ENCODE data around the gene SERPINF2. TPM values are rescaled to one million over a fixed set of nuclear protein-coding genes. Genes with fewer than 3 reads are reported as not detected.
A peak's percentile ranks its signal among the peaks of the same experiment; 100 is the strongest.

SERPINF2 gene
- total RNA-seq, 4 donors from 2014 or later, result 0.85 to 6.4 (median 4.3) TPM

GRCh38 chr17:1744551-1745512, 2.2 kb downstream of the SERPINF2 start:
- Histone ChIP-seq H3K9me3 (no peaks in the 10 kb centered on the region), H3K27me3 (no peaks in the 10 kb centered on the region), H3K27ac (peak overlapping the region; percentile 31 to 55 (median 44)), H3K4me3 (no peak overlapping the region), H3K4me1 (peaks cover 0 to 4% of the 10 kb centered on the region in 2 donors), H3K36me3 (no peaks in the 10 kb centered on the region)
- DNase-seq (peak in 1 of 2 donors; percentile 30), ATAC-seq (peak; percentile 42 to 48)
- intact Hi-C loops (cut with DNase I; ENCODE audit: low total_unique reads), result no loop called here
- in situ Hi-C loops (cut with MboI; ENCODE audit: low sequenced_read_pairs in 4 of 4), result no loop called here
- TF ChIP-seq CTCF (IDR thresholded peaks at IDR 0.05 in 4 of 5, conservative IDR thresholded peaks at IDR 0.05 in 1 of 5), result no peak
- peak in 1 of 2 donors; percentile 15 for TF ChIP-seq POLR2A (IDR thresholded peaks at IDR 0.05)

- DNase-seq (peak in 1 of 2 donors; percentile 11), ATAC-seq (no peak)
- Histone ChIP-seq H3K9me3 (no peaks in the 10 kb centered on the region), H3K36me3 (no peaks in the 10 kb centered on the region), H3K4me1 (peaks cover 0 to 4% of the 10 kb centered on the region in 2 donors), H3K27me3 (no peaks in the 10 kb centered on the region), H3K4me3 (no peak overlapping the region), H3K27ac (no peak overlapping the region)
- in situ Hi-C loops (cut with MboI; ENCODE audit: low sequenced_read_pairs in 4 of 4) (no loop called here), intact Hi-C loops (cut with DNase I; ENCODE audit: low total_unique reads) (no loop called here)
- TF ChIP-seq POLR2A (IDR thresholded peaks at IDR 0.05), result no peak
- no peak for TF ChIP-seq CTCF (IDR thresholded peaks at IDR 0.05 in 4 of 5, conservative IDR thresholded peaks at IDR 0.05 in 1 of 5)
Observed at GRCh38 chr17:1745513-1746020, 2.9 kb downstream of the SERPINF2 start.

- Histone ChIP-seq H3K36me3 (no peaks in the 10 kb centered on the region), H3K27ac (peak overlapping the region; percentile 54 to 73 (median 61)), H3K4me3 (no peak overlapping the region), H3K9me3 (no peaks in the 10 kb centered on the region), H3K27me3 (no peaks in the 10 kb centered on the region), H3K4me1 (peaks cover 0 to 4% of the 10 kb centered on the region in 2 donors)
- intact Hi-C loops (cut with DNase I; ENCODE audit: low total_unique reads) (no loop called here), in situ Hi-C loops (cut with MboI; ENCODE audit: low sequenced_read_pairs in 4 of 4) (no loop called here)
- peak in 1 of 2 donors; percentile 56 for DNase-seq
- no peak for TF ChIP-seq CTCF (IDR thresholded peaks at IDR 0.05 in 4 of 5, conservative IDR thresholded peaks at IDR 0.05 in 1 of 5)
- TF ChIP-seq POLR2A (IDR thresholded peaks at IDR 0.05), result peak in 1 of 2 donors; percentile 35
- peak; percentile 57 to 82 for ATAC-seq
Observed at GRCh38 chr17:1746975-1747543, 4.4 kb downstream of the SERPINF2 start.

- TF ChIP-seq POLR2A (IDR thresholded peaks at IDR 0.05), result no peak
- no peak for TF ChIP-seq CTCF (IDR thresholded peaks at IDR 0.05 in 4 of 5, conservative IDR thresholded peaks at IDR 0.05 in 1 of 5)
- H3K27me3 ChIP-seq, result no peaks in the 10 kb centered on the region
- in situ Hi-C loops (cut with MboI; ENCODE audit: low sequenced_read_pairs in 4 of 4), result no loop called here
- DNase-seq (no peak), ATAC-seq (no peak)
- no peak overlapping the region for H3K27ac ChIP-seq
- peaks cover 7 to 11% of the 10 kb centered on the region in 2 donors for H3K4me1 ChIP-seq
- intact Hi-C loops (cut with DNase I; ENCODE audit: low total_unique reads), result no loop called here
- H3K36me3 ChIP-seq, result no peaks in the 10 kb centered on the region
- no peak overlapping the region for H3K4me3 ChIP-seq
- no peaks in the 10 kb centered on the region for H3K9me3 ChIP-seq
Observed at GRCh38 chr17:1750628-1751027, 8.0 kb downstream of the SERPINF2 start.
